NCI-H2196 (cell line): ENCODE data around the gene PRDM12.
A peak's percentile ranks its signal among the peaks of the same experiment; 100 is the strongest.
"Not testable (repeated sequence)": the region's sequence is repeated elsewhere in the genome, so short reads cannot be mapped to it uniquely, and the experiment has no call there.

Experiments
- DNase-seq: peaks from one replicate; lab custom pipeline; 2025; ENCODE audit not compliant: unreplicated experiment; lab: John Stamatoyannopoulos, UW

PRDM12 gene

GRCh38 chr9:130663258-130663976, 977 bp upstream of the PRDM12 start:
- DNase-seq: no peak

DNA sequence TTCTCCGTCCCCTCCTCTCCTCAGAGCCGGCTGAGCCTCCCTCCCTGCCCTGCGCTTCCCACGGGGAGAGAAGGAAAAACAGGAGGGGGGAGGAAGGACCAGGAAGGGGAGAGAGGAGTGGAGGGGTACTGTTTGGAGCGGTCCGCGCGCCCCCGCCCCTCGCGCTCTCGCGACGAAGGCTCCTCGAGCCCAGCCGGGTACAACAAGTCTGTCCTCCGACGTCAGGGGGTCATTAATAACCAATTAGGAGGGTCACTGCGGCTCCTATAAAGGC, 480 bp upstream of the PRDM12 start:
- no peak for DNase-seq

GRCh38 chr9:130665029-130665430, 636 bp downstream of the PRDM12 start:
- no peak for DNase-seq

- no peak for DNase-seq
These were observed 1.3 kb downstream of the PRDM12 start for GRCh38 chr9:130665431-130666392.

DNA sequence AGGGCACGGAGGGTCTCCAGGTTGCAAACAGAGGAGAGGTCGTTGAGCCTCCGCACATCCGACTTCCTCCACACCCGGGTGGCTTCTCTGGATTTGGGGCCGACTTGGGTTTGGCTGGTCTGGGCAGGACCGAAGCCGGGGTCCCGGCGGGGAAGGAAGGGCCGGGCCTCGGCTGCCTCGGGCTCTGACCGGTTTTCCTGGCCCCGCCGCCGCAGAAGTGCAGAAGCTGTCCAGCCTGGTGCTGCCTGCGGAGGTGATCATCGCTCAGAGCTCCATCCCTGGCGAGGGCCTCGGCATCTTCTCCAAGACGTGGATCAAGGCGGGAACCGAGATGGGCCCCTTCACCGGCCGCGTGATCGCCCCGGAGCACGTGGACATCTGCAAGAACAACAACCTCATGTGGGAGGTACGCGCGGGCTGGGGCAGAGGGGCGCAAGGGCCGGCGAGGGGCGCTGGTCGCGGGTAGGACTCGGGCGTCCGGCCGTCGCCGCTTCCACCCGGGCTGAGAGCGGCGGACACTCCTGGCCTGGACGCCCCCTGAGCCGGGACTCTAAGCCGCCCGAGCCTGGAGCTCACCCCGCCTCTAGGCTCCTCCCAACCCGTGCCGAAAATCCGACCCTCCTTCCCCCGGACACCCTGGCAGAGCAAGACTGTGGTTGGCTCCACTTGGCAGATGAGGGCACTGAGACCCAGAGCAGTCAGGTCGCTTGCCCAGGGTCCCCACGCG, 2.2 kb downstream of the PRDM12 start:
- no peak for DNase-seq

GRCh38 chr9:130667120-130667435, 2.7 kb downstream of the PRDM12 start:
- DNase-seq: no peak

GRCh38 chr9:130668196-130668595, 3.8 kb downstream of the PRDM12 start:
- DNase-seq: no peak

DNA sequence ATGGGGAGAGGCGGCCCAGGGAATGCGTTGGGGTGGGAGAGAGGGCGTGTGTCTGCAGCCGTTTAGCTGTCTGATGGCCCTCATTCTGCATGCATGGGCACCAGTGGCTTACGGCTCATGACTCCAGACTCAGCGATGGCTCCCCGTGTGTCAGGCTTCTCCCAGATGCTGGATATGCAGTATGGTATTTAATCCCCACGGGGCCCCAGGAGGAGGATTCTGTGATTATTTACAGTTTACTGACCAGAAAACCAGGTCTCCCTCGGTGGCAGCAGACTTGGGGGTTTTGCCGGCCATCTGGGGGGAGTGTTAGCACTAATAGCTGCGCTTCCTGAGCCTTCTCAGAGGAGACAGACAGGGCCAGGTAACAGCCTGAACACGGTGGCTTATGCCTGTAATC, 4.3 kb downstream of the PRDM12 start:
- no peak for DNase-seq

GRCh38 chr9:130669965-130670364, 5.6 kb downstream of the PRDM12 start:
- no peak for DNase-seq

GRCh38 chr9:130670644-130671043, 6.2 kb downstream of the PRDM12 start:
- DNase-seq: no peak

GRCh38 chr9:130672466-130672865, 8.1 kb downstream of the PRDM12 start:
- no peak for DNase-seq

DNA sequence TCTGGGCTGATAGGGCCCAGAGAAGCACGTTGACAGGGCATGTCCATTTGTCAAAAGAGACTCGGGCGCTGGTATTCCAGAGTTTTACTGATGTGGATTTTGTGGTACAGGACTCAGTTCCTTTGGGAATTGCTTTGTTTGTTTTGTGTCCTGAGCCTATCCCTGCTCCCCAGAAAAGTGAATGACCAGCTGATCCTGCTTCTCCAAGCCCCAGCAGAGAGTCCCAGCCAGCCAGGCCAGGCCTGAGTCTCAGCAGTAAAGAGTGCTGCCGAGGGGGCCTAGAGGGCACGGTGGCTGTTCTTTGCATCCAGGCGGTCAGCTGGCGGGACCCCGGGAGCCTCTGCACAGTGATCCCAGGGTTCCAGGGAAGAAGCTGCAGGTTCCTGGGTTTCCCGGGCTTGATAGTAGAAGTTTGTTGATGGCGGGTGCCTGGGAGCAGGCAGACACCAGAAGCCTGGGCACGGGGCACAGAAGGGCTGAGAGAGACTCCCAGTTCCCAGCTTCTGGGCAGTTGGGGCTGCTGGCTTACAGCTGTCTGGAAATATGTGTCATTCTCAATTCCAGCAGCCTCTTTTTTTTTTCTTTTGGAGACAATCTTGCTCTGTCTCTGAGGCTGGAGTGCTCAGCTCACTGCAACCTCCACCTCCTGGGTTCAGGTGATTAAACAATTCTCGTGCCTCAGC, 8.7 kb downstream of the PRDM12 start:
- no peak for DNase-seq

GRCh38 chr9:130675396-130675795, 11.0 kb downstream of the PRDM12 start:
- no peak for DNase-seq

DNA sequence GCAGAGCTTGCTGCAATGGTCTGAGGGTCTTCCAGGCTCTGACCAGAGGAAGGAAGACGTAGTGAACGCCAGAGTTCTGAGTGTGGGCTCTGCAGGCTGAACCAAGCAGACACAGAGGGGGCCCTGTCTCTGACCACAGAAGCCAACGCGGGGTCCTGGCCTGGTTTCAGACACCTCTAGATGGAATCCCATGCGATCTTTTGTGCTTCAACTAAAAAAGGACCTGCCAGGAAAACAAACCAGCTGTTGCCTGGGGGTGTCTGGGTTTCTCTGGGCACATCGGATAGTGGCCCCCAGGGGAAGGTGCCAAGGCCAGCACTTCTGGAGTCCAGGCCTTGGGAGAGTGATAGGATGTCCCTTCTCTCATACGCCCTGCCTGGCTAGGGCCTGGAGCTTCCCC, 12.9 kb downstream of the PRDM12 start:
- DNase-seq: no peak

GRCh38 chr9:130680836-130681768, 16.7 kb downstream of the PRDM12 start:
- DNase-seq: peak; percentile 90

GRCh38 chr9:130681769-130682420, 17.5 kb downstream of the PRDM12 start:
- DNase-seq: no peak

- DNase-seq: peak; percentile 89
These were observed 18.2 kb downstream of the PRDM12 start for GRCh38 chr9:130682421-130683121.

GRCh38 chr9:130685104-130685503, 20.7 kb downstream of the PRDM12 start:
- no peak for DNase-seq

GRCh38 chr9:130685945-130686344, 21.6 kb downstream of the PRDM12 start:
- DNase-seq: not testable (repeated sequence)
